Erythroblast (primary cell): ENCODE measurements around the gene CAND2.

ENCODE experiments used
- DNase-seq, 2 experiments: peaks; one replicate each; lab custom pipeline; 2025; lab: John Stamatoyannopoulos, UW
- GATA1 ChIP-seq: IDR thresholded peaks from 2 replicates; pipeline ENCODE4 v1.6.1; 2011; ENCODE audit warnings: low read depth, mild to moderate bottlenecking, control low read depth, low read length, moderate library complexity
- POLR2A ChIP-seq: IDR thresholded peaks from 2 replicates; pipeline ENCODE4 v1.6.1; 2011; ENCODE audit warnings: mild to moderate bottlenecking, low read length

Gene CAND2

DNA sequence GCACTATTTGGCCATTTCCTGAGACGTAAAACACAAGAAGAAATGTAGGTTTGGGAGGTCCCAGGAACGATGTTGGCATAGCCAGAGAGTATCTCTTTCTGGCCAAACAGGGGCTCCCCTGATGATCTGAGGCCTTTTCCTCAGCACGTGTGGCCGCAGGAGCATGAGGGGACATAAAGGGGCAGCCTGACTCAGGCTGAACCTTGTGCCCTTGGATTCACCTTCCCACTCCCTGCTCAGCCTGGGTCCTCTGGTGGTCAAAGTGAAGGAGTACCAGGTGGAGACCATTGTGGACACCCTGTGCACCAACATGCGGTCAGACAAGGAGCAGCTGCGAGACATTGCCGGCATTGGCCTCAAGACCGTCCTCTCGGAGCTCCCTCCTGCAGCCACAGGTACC, 10.6 kb downstream of the CAND2 start:
- TF ChIP-seq GATA1 (no peak), POLR2A (no peak)
- no peak for DNase-seq

DNA sequence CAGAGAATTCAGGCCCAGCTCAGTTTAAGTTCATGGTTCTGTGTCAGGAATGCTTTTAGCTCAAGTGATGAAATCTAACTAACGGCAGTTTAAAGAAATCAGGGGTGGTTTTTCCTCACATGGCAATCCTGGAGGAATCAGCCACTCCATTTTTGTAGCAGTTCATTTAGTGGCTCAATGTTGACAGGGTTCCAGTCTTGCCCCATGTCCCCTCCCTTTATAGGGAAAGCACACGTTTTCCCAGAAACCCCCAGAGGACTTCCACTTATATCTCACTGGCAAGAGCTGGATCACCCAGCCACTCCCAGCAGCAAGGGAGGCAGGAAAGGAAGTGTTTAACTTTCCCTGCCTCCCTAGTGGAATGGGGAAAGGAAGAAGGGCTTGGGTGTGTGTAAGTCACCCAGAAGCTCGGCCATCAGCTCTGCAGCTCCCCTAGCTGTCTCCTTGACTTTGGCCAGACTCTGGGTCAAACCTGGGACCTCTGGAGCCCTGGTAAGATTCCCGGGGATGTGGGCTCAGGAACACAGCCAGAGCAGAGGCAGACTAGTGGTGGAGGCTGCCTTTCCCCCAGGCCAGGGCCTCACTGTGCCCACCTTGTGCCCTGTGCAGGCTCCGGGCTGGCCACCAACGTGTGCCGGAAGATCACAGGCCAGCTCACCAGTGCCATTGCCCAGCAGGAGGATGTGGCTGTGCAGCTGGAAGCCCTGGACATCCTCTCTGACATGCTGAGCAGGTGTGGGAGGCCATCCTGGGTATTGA, 11.3 kb downstream of the CAND2 start:
- no peak for TF ChIP-seq GATA1
- no peak for DNase-seq

DNA sequence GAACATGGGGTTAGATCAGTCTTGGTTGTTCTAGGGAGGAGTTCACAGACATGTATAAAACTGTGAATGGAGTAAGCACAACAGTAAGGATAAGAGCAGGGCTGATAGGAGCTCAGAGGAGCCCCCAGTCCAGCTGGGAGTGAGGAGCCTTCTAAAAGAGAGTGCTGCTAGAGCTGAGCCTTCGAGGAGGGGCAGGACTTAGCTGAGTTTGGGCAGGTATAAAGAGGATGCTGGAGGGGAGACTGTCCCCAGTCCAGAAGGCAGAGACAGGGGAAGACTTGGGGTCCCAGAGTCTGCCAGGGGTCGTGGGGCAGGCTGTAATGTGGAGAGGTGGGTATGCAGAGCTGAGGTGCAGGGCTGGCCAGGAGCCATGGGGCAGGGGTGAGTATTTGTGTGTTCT, 12.1 kb downstream of the CAND2 start:
- DNase-seq = no peak
- TF ChIP-seq POLR2A (no peak), GATA1 (no peak)

DNA sequence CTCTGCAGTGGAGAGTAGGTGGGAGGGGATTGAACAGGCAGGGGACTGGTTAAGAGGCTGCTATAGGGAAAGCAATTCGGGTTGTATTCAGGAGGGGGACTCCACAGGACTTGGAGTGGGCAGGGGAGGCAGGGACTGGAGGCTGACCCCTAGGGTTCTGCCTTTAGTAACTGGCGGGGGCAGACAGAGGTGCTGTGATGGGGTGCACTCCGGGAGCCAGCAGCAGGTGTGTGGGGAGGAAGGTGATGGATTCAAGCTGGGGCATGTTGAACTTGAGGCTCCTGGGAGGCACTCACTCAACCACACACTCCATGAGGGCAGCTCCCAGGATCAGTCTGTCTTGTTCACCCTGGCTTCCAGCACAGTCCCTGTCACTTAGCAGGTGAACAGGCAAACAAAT, 12.5 kb downstream of the CAND2 start:
- DNase-seq = no peak
- TF ChIP-seq POLR2A (no peak), GATA1 (no peak)

DNA sequence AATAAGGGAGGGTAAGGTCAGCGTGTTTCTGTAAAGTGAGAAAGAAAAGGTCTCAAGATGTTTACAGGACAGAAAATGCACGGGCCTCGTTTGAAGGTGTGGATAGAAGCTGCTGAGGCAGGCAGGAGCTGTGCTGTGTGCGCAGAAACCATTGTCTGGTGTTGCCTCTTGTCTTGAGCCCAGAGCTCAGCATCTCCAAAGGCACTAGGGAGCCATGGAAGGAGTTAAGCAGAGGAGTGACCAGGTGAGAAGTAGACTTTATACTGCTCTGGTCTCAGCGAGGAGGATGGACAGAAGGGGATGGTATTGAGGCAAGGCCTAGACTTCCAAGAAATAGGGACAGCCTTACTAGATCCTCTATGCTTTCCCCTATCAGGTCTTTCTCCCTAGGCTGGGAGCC, 13.0 kb downstream of the CAND2 start:
- TF ChIP-seq POLR2A = no peak
- TF ChIP-seq GATA1 = no peak
- DNase-seq = no peak

DNA sequence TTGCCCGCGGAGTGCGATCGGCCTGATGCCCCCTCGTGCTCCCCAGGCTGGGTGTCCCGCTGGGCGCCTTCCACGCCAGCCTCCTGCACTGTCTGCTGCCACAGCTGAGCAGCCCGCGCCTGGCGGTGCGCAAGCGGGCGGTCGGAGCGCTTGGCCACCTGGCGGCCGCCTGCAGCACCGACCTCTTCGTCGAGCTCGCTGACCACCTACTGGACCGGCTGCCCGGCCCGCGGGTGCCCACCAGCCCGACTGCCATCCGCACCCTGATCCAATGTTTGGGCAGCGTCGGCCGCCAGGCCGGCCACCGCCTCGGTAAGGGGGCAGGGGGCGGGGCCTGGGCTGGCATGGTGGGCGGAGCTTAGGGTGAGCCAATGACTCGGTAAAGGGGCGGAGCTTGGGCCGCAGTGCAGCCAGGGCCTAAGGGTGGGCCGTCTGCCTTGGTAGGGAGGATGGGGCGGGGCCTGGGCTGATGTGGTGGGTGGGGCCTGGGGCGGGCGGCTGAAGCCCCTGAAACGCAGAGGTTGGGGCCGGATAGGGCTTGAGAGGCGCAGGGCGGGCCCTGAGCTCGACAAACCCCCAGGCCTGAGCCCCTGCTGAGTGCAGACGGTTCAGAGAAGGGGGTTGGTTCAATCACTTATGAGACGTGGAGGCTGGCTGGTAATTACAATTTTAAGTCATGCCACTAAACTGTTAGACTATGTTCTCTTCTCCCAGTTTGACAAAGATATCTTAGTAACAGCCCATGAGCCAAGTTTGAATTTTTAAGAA, 13.7 kb downstream of the CAND2 start:
- TF ChIP-seq POLR2A (peak; percentile 44), GATA1 (no peak)
- peak; percentile 94 to 96 for DNase-seq

DNA sequence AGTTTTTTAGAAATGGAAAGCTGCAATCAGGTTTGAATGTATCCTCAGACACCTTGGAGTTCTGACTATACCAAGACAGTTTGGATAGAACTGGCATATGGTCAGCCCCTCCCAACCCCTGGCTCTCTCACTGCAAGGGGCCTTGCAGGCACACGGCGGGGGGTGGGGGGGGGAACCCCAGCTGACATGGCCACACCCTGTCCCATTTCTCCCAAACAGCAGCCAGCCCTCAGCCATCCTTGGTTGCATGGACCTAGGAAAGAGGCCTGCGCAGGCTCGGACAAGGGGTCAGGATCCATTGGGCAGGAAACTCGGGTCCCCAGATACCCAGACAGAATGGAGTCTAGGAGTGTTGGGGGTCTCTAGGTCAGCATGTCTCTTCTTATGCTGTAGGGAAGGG, 14.5 kb downstream of the CAND2 start:
- no peak for DNase-seq
- TF ChIP-seq POLR2A (no peak), GATA1 (no peak)

DNA sequence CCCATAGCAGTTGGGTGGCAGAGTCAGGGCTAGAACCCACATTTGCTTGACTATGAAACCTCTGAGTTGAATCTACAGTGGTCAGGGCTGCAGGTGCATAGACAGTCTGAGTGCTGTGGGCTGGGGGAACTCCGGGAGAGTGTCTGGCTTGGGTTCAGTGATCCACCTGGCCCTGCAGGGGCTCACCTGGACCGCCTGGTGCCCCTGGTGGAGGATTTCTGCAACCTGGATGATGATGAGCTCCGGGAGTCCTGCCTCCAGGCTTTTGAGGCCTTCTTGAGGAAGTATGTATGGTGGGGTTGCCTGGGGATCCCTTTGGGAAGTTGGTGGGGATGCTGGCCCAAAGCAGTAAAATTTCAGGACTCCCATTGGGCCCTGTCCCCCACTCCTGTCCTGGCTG, 16.3 kb downstream of the CAND2 start:
- DNase-seq = no peak
- TF ChIP-seq GATA1 = no peak
- no peak for TF ChIP-seq POLR2A

DNA sequence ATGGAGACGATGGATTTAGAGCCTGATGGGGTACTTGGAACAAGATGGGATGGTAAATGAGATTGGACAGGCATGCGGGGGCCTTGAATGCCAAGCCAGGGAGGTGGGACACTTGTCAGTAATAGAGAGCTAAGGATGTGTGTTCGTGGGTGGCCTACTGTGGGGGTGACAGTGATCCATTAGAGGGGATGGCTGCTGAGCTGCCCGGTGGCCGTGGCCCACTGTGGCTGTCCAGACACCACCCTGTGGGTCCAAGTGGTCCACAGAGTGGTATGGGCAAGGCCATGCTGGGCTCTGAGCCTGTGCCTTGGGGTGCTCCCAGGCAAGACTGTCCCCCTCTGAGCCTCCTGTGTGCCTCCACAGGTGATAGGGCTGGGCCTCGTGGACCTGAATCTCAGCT, 17.5 kb downstream of the CAND2 start:
- TF ChIP-seq POLR2A (no peak), GATA1 (no peak)
- no peak for DNase-seq

DNA sequence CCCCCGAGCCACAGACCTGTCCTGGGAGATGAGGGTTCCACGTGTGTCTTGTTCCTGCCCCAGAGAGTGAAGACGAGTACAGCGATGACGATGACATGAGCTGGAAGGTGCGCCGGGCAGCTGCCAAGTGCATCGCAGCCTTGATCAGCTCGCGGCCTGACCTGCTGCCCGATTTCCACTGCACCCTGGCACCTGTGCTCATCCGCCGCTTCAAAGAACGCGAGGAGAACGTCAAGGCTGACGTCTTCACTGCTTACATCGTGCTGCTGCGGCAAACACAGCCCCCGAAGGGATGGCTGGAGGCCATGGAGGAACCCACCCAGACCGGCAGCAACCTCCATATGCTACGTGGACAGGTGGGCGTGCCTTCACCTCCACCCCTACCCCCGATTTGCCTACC, 18.6 kb downstream of the CAND2 start:
- TF ChIP-seq GATA1 = no peak
- no peak for TF ChIP-seq POLR2A
- no peak for DNase-seq

DNA sequence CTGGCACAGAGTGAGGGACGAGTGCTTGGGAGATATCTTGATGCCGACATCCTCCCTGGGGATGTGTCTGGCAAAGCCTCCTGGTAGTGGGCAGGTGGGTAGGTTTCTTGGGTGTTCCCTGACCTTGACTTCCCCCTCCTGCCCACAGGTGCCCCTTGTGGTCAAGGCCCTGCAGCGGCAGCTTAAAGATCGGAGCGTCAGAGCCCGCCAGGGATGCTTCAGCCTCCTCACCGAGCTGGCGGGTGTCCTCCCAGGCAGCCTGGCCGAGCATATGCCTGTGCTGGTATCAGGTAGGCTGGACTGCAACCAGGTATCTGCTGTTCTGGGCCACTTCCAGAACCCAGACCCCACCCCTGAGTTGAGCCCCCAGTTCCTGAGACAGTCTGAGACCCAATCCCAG, 19.2 kb downstream of the CAND2 start:
- TF ChIP-seq GATA1 (no peak), POLR2A (no peak)
- no peak for DNase-seq

DNA sequence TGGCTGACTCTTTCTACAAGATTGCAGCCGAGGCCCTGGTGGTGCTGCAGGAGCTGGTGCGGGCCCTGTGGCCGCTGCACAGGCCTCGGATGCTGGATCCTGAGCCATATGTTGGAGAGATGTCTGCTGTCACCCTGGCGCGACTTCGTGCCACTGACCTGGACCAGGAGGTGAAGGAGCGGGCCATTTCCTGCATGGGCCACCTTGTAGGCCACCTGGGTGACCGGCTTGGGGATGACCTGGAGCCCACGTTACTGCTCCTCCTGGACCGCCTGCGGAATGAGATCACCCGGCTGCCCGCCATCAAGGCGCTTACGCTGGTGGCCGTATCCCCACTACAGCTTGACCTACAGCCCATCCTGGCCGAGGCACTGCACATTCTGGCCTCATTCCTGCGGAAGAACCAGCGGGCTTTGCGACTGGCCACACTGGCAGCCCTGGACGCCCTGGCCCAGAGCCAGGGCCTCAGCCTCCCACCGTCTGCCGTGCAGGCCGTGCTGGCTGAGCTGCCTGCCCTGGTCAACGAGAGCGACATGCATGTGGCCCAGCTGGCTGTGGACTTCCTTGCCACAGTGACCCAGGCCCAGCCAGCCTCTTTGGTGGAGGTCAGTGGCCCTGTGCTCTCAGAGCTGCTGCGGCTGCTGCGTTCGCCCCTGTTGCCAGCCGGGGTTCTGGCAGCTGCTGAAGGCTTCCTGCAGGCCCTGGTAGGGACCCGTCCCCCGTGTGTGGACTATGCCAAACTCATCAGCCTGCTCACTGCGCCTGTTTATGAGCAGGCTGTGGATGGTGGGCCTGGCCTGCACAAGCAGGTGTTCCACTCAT, 20.3 kb downstream of the CAND2 start:
- TF ChIP-seq POLR2A (no peak), GATA1 (no peak)
- no peak for DNase-seq

DNA sequence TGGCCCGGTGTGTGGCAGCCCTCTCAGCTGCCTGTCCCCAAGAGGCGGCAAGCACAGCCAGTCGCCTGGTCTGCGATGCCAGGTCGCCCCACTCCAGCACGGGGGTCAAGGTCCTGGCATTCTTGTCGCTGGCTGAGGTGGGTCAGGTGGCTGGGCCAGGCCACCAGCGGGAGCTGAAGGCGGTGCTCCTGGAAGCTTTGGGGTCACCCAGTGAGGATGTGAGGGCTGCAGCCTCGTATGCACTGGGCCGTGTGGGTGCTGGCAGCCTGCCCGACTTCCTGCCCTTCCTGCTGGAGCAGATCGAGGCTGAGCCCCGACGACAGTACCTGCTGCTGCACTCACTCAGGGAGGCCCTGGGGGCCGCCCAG, 20.8 kb downstream of the CAND2 start:
- no peak for DNase-seq
- no peak for TF ChIP-seq POLR2A

DNA sequence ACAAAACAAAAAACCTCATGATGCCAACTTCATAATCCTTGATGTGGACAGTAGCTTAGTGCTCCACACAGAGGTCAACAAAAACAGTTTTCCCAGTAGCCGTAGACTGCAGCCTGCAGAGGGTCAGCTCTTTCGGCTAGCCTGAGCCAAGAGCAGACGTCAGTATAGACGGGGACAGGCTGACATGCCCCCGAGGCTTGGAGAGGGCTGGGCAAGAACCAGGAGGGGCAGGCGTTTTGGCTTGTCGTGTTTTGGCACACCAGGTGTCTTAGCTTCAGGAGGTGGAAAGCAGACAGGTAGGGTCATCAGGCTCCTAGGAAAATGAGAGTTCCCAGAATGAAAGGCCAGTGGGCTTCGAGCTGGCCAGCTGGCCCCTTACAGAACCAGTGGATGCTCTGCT, 21.8 kb downstream of the CAND2 start:
- no peak for DNase-seq
- TF ChIP-seq POLR2A = no peak
- TF ChIP-seq GATA1 = no peak
